SHP77 treated with DMSO at 0.1 percent for 48 hours (cell line): ENCODE measurements around the gene HYDIN.
A peak's percentile ranks its signal among the peaks of the same experiment; 100 is the strongest.

ENCODE experiments used
- DNase-seq: peaks from one replicate; lab custom pipeline; 2025; lab: John Stamatoyannopoulos, UW

Gene HYDIN

DNA sequence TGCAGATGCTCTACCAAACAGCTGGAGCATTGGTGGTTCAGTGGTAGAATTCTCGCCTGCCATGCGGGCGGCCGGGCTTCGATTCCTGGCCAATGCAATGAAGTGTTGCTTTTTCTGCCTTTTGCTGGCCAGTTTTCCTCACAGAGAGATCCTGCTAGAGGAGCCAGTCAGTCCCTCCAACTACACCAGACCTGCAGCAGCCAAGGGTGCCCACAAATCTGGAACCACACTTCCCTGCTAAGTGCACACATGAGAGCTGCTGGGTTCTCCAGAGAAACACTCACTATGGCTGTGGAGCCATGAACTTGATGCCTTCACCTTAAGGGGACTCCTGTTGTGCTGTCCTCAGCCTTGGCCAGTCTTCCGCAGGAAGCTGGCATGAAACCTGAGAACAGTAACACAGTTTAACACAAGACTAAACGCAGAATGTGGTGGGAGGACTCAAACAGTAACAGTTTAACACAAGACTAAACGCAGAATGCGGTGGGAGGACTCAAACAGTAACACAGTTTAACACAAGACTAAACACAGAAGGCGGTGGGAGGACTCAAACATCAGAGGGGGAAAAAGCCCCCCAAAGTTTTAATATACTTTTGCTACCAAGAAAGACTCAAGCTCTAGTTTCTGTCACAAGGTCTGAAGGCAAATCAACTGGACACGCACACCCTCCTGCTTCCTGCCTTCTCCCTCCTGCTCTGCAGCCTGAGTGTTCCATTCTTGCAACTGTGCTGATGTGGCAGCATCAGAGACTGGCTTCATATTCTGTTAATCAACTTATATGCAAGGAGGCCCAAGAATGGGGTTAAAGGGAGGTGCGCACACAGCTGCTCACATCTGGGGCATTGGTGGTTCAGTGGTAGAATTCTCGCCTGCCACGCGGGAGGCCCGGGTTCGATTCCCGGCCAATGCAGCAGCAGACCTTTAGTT lies 441.6 kb downstream of the HYDIN start:
- no peak for DNase-seq

DNA sequence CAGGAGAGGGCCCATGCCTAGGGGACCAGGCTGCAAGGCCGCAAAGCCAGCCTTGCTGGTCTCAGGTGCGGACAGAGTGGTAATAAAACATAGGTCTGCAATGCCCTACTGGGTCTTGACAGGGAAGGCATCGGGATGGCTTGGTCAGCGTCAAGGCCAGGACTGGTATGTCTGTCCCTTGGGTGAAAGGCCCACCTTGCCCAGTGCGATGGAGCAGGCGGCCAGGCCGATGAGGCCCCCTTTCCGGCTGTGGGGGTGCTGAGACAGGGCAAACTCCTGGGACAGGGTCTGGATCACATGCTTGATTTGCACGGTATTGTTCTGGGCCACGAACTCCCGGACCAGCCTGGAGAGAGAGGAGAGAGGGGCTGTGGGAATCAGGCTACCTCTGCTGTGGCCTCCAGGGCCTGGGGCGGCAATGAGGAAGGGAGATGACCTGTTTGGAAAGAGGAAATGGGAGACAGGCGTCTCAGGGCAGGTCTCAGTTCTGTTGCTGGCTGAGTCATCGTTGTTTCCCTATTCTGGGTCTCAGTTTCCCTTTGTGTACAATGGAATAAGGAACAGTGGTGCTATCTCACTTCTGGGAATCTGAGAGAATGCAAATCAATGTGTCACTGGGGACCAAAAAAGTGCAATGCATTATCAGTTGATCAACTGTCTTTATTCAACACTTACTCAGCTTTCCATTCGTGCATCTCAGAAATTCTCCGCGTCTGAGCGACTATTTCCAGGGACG lies 444.3 kb downstream of the HYDIN start:
- DNase-seq = no peak

DNA sequence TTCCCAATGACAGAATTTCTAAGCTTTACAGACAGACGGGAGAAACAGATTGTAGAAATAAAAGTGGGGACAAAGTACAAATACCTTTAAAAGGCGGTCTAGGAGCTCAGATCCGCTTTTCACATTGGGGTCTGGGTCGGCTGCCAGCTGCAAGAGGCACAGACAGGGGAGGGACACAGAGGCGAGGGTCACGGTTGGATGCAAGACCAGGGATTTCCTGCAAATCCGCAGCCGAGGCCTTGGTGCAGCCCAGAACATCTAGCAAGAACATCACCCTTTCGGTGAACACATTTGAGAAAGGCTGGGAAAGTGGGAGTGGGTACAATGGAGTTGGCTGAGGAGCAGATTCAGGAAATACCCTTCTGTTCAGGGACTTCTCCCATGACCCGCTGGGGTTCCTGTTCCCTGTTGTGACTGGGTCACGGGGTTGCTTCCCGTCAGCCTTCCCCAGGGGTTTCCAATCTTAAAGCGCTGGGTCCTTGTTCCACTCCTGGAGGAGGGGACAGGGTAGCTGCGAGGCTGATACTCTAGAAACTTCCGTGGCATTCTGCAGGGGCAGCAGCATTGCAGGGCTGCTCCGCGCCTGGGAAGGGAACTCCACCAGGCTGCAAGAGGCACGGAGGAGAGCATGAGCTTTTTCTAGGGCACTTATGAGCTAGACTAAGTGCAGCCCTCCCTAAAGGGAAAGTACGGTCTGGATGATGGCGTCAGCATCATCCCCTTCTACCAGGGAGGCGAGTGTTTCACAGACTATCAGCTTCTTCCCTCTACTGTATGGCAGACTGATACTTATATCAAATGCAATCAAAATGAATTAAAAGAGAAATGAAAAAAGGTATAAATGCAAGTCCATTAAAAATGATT lies 445.6 kb downstream of the HYDIN start:
- no peak for DNase-seq

DNA sequence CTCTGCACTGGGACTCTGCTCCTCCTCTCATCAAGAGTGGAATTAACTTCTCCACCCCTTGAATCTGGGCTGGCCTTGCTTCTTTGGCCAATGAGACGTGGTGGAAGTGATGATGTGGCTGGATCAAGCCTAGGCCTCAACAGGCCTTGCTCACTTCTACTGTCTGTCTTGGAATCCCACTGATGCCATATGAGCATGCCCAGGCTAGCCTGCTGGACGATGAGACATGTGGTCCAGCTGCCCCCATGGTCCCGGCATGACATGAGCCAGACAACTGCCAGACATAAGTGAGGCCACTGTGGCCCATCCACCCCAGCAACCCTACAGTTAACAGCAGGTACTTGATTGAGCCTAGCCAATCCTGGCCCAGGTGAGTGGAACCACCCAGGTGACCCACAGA lies 448.3 kb downstream of the HYDIN start:
- DNase-seq = no peak

DNA sequence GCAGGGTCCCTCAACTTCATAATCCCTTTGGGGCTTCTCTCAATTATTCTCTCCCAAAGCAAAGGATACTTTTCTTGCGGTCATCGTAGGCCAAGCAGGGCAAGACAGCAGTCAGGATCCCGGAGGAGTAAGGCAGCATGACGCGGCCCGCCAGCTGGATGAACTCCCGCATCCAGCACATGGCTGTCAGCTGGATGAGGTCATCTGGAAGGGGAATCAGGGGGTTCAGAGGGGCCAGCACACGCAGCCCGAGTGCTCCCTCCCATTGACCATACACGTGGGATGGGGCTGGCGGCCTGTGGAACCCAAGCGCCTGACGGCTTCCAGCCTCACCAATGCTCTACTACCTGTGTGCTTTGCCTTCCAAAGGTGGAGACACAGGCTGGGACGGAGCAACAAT lies 448.7 kb downstream of the HYDIN start:
- DNase-seq = no peak

DNA sequence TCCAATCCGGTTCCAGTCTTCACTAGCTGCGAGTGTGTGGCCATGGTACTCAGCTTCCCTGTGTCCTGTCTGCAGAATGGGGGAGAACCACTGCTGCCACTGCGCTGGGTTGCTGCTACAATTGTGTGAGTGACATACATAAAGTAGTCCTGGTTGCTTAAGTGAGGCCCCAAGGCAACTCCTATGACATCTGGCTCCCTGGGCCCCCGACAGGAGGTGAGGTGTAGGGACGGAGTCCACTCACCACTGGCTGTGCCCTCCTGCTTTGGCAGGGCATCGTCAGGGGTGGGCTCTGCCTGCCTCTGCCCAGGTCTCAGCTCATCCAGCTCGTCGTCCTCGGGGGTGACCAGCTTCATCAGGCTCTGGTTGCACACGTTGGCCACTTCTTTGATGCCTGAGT lies 450.0 kb downstream of the HYDIN start:
- DNase-seq = no peak

DNA sequence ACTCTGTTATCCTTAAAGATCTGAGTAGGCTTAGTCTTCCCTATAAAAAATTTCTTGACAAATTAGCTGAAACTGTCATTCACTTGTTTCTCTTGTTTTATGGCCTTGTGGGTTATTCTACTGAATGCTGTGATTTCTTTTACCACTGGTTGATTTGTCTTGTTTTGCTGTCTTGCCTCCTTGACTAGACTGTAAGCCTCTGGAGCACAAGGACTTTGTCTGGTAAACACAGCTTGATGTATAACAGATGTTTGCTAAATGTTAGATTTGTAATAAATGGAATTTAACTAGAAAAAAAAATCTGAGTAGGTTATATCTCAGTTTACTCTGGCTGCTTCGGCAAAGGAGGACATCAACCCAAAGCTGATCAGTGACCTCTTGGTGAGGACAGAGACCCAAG lies 451.2 kb downstream of the HYDIN start:
- DNase-seq = no peak

DNA sequence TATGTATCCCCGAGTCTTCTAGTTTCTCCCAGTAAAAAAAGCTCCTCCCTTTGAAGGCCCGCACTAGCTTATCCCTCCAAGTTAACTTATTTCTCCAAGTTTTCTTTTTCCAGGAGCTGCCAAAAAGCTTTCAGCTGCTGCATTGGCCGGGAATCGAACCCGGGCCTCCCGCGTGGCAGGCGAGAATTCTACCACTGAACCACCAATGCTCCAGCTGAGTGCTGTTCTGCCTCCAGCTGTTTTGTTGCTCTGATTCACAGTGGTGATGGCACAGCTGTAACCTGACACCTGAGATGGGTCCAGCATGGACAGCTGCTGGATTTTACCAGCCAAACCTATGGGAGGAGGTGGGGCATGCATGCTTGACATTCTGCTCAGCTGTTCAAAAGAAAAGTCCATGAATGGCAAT lies 451.6 kb downstream of the HYDIN start:
- DNase-seq = peak; percentile 79

DNA sequence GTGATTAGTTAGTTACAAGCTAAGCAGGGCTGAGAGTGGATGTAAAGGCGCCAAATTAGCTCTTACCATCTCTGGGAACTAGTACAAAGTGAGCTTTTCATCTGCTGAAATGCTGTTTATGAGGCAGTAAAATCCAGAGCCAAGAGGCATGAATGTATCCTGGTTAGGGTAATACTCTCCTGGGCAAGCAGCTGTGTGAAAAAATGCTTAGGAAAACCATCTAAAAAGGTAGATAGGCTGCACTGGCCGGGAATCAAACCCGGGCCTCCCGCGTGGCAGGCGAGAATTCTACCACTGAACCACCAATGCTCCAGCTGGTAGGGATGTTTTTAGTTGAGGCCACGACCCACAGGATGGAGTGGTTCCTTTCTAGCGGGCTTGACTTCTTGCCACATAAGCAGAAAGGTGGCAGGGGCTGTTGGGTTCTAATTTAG lies 452.5 kb downstream of the HYDIN start:
- DNase-seq = no peak

DNA sequence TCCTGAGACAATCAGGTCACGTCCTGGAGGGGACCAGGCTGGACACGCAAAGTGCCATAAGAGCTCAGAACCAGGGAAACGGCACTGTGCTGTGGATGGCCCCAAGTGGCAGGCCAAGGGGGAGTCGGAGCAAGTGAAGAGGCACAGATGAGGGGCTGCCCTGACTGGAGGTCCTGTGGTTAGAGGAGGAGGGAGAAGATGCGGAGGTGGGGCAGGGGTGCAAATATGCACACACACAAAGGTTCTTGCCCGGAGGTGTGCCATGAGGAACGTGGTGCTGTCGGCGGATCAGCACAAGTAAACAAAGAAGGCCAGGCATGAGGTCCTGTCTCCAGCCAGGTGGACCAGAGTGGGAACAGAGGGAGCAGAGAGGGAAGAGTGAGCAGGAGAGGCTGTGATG lies 453.0 kb downstream of the HYDIN start:
- DNase-seq = no peak

DNA sequence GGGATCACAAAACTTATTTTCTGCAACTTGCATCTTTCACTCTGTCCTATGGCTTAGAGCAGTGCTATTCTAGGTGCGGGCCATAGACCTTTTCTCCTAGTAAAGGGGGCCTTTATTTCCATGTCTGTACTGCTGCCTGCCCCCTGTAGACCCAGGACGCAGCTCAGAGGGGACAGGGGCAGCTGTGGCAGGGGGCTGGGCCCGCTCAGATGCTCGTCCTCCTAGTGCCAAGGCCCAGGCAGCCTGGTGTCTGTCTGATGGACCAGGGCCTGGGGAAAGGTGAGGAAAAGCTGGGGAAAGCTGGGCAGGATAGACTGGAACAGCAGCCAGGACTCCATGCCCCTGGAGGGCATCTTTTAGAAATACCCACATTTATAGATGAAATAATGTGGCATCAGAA lies 455.1 kb downstream of the HYDIN start:
- DNase-seq = no peak

DNA sequence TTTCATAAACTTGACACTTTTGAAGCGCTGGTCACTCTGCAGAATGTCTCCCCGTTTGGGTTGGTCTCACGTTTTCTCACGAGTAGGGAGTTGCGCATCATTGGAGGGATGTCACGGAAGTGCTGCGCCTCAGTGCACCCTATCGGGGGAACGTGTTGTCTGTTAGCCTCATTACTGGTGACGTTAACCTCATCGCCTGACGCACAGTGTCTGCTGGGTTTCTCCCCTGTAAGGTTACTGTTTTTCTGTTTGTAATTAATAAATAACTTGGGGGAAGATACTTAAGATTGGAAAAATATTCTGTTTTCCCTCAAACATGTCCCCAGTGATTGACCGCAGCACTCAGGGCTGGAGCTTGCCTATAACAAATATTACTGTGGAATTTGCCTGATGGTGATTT lies 456.3 kb downstream of the HYDIN start:
- no peak for DNase-seq

DNA sequence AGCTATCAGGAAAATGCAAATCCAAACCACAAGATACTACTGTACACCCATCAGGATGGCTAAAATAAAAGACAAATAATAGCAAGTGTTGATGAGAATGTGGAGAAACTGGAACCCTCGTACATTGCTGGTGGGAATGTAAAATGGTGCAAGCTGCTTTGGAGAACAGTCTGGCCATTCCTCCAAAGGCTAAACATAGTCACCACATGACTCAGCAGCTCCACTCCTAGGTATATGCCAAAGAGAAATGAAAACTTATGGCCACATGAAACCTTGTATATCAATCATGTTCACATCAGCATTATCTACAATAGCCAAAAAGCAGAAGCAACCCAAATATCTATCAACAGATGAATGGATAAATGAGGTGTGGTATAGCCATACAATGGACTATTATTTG lies 458.0 kb downstream of the HYDIN start:
- DNase-seq = no peak

DNA sequence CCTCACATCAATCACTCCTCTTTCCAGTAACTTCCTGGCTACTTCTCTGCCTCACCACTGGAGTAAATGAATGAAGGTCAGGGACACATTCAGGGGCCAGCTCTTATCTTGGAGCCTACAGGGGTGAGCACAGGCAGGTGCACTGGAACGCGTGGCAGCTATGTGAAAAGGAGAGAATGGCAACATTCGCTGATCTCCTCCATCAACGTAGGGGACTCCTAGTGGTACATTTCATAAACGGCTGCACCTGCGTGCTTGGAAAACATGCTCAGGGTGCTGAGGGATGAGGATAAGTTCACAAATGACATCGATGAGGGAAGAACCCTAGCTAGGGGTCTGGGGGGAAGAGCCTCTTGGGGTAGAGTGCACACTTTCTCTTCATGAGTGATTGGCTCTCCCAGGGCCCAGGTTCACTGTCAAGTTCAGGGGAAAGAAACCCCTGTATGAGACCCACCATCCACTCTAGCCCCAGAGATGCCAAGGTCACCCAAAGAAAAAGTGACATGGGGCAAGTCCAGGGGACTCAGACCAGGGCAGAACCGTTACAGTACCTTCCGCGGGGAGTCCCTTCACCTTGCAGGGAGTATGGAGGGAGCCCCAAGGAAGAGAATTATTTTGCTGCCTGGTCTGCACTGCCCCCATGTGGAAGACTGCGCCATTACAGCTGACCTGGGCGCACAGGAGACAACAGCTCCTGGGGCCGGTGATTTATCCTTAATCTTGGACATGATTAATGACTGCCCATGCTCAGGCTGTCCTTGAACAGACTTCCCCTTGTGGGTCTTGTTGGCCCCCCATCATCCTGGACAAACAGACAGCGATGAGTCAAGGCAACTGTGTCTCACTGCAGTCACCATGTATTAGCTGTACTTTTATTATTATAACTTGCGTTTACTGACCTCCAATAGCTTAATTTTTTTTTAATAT lies 459.6 kb downstream of the HYDIN start:
- DNase-seq = peak; percentile 58

DNA sequence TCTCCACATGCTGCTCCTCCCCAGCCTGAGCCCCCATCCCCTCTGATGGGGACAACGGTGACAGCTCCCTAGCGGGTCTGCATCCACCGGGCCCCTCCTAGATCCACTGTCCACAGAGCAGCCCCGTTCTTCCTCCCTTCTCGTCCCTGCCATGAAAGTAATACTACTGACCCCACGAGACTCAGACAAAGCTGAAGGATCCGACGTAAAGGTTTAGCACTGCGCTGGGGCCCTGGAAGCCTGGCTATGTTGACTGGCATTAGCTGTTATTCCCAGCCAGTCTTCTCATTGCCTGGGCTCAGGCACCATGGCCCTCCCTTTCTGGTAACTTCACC lies 460.3 kb downstream of the HYDIN start:
- no peak for DNase-seq

DNA sequence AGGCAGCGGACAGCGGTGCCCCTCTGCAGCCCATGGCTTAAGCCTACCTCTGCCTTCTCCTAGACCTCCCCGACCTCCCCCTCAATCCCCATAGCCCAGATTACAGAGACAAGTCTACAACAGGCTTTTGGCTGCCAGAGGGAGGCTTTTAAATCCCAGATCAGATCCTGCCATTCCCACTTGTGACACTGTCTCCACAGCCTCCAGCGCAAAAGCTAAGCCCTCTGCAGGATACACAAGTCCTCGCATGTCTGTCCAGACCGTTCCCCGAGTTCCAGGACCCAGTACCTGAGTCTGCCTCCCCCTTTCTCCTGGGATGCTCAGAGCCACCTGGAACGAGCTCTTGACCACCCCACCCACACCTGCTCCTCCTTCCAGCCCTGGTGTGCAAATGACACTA lies 460.8 kb downstream of the HYDIN start:
- no peak for DNase-seq

DNA sequence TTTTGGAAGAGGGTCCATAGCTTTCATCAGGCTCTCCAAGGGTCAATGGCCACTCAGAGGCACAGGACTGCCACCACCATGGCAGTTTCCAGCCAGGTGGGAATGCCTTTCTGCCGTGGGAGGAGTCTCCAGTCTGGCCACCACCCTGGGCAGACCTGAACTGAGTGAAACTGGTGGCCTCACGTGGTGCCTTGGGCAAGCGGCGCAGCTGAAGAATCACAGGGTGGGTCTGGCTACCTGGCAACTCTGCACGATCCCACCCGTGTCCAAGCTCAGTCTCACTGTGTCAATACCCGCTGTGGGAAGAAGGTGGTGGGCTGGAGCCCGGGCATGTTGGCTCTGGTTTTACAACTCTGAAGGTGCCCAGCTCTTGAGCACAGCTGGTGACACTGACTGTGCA lies 461.4 kb downstream of the HYDIN start:
- DNase-seq = no peak

DNA sequence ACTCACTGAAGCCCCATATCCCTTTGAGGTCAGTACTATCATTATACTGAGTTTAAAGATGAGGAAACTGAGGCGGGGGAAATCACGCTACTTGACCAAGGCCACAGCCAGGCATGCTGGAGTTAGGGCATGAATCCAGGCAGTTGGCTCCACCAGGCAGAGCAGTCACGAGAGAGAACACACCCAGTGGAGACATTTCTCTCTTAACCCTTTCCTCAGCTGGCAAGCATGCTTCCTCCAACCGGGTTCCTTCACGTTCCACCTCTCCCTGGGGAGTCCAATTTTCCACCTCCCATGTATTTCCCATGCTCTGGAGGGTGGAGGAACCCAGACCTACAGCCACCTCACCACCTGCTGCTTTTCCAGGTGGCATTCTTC lies 462.3 kb downstream of the HYDIN start:
- DNase-seq = no peak

DNA sequence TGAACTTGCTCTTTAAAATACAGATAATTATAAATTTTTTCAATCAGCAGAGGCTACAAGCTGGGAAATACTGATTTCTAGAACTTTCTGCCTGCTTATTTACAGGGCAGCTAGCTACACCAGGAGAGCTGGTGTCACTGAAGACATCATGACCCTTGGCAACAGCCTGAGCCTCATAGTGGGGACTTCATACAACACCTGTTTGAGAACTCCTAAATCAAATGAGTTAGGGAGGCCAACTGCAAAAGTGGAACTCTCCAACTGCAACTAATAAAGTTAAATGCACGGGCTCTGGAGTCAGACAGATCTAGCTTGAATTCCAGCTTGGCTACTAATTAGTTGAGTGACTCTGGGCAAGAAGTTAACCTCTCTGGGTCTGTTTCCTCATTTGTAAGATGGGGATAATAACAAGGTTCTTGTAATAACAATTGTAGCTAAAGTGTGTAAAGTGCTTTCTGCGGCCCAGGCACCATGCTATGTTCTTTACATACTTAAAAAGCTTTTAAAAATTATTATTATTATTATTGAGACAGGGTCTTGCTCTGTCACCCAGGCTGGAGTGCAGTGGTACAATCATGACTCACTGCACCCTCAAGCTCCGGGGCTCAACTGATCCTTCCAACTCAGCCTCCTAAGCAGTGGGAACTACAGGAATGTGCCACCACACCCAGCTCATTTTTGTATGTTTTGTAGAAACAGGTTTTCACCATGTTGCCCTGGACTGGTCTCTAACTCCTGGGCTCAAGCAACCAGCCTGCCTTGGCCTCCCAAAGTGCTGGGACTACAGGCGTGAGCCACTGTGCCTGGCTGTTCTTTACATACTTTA lies 462.9 kb downstream of the HYDIN start:
- DNase-seq = no peak

DNA sequence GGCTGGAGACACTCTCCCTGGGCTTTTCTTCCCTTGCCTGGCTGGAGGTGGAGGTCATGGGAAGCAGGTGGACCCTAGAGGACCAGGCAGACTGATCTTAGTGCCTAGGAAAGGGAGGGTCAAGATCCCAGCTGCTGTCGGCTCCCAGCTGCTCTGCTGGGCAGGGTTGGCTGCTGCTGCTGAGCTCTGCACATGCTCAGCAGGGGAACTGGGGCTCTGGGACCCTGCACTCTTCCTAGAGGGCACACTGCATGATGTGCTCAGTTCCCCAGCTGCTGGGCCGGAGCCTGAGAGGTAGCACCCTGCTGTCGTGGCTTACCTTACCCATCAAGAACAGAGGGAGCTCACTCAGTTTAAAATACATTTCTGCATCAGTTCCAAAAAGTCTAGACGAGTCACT lies 463.9 kb downstream of the HYDIN start:
- DNase-seq = no peak

DNA sequence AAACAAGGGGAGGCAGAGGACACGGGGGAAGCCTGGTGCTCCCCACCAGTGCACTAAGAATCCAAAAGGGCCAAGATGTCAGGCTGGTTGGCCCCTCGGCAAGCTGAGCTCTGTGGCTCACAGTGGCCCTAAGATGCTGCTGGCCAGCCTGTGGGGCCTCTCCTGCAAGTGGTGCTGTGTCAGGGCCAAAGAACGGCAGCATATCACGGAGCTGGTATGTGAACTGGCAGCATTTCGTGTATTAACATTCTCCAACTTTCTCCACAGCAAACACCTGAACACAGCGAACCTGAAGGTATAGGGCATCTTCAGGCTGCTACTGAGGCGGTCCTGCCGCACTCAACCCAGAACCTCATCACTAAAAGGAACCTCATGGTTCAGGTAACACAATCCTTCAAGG lies 464.3 kb downstream of the HYDIN start:
- no peak for DNase-seq
